ENCODE measurements around the gene ZNF154.
"Not testable (repeated sequence)": the region's sequence is repeated elsewhere in the genome, so short reads cannot be mapped to it uniquely, and the experiment has no call there.

Gene ZNF154

GRCh38 chr19:57708641-57709361, at the start of gene ZNF154:
TSS of gene ZNF154 (minus strand) at chr19:57709204. CDS start at chr19:57708971, 233 bp downstream.
- peak in 1 of 2 experiments; percentile 29 for DNase-seq

- DNase-seq = no peak
Observed at GRCh38 chr19:57757941-57758340, 48.9 kb upstream of the ZNF154 start.

DNA sequence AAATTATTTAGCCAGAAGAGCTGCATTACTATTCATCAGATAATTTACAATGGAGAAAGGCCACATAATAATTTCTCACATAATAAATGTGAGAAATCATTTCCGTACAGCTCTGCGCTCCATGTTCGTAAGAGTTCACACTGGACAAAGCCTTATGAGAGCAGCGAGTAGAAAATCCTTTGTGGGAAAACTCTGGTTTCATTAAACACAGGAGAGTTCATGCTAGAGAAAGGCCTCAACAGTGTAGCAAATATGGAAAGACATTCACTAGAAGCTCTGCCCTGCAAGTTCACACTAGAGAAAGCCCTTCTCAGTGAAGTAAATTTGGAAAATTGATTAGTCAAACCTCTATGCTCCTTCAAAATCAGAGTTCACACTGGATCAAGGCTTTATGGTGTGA, 46.0 kb upstream of the ZNF154 start:
- no peak for DNase-seq

DNA sequence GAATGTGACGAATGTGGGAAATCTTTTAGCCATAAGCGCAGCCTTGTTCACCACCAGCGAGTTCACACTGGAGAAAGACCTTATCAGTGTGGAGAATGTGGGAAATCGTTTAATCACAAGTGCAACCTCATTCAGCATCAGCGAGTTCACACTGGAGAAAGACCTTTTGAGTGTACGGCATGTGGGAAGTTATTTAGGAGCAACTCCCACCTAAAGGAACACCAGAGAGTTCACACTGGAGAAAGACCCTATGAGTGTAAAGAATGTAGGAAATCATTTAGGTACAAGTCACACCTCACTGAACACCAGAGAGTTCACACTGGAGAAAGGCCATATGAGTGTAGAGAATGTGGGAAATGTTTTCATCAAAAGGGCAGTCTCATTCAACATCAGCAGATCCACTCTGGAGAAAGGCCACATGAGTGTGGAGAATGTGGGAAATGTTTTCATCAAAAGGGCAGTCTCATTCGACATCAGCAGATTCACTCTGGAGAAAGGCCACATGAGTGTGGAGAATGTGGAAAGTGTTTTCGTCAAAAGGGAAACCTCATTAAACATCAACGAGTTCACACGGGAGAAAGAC, 45.2 kb upstream of the ZNF154 start:
- no peak for DNase-seq

GRCh38 chr19:57748029-57748428, 39.0 kb upstream of the ZNF154 start:
- no peak for DNase-seq

GRCh38 chr19:57747472-57747807, 38.4 kb upstream of the ZNF154 start:
- DNase-seq = no peak

DNA sequence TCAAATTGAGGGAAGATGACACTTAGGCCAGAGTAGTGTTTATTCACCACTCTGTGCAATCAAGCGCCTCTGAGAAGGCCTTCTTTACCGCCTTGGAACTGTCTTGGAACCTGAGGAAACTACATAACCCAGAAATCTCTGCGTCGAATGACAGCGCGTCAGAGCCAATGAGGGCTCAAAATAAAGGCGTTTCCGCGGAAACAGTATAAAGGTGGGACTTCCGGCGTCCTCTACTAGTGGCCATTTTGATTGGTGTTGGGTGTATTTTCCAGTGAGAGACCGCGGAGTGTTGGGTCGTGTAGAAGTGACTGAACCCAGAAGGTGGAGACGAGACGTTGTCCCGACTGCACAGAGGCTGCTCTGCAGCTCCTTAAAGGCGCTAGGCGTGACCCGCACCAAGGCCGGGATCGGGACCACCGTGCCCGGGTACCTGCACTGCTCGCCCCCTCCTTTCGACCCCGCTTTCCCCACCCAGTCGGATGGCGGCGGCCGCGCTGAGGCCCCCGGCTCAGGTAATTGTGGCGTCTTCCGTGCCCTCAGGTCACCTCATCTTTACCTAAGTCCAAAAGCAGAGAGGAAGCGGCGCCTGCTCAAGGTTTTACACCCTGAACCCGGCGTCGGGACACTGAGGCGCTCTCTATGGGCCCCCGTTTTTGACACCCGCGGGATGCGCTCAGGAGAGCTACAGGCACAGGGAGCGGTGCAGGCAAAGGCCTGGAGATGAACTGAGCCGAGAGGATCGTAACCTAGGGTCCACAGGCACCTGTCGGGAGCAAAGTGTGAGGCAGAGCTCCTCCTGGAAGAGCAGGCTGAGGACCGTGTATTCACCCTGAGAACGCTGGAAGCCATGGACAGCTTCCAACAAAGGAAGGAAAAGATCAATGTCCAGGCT, 37.8 kb upstream of the ZNF154 start, which contains the start of gene ZNF776:
TSS of gene ZNF776 (plus strand) at position 236 of the 892 bp plus-strand sequence. CDS start at position 480, 244 bp downstream.
- peak; percentile 69 to 89 for DNase-seq

DNA sequence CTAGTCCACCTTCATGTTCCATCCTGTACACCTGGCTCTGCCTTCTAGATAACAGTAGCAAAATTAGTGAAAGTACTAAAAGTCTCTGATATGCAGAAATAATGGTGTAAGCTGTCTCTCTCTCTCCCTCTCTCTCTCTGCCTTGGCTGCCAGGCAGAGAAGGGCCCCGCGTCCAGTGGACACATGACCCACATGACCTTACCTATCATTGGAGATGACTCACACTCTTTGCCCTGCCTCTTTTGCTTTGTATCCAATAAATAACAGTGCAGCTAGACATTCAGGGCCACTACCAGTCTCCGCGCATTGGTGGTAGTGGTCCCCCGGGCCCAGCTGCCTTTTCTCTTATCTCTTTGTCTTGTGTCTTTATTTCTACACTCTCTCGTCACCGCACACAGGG, 29.8 kb upstream of the ZNF154 start:
- not testable (repeated sequence) for DNase-seq

DNA sequence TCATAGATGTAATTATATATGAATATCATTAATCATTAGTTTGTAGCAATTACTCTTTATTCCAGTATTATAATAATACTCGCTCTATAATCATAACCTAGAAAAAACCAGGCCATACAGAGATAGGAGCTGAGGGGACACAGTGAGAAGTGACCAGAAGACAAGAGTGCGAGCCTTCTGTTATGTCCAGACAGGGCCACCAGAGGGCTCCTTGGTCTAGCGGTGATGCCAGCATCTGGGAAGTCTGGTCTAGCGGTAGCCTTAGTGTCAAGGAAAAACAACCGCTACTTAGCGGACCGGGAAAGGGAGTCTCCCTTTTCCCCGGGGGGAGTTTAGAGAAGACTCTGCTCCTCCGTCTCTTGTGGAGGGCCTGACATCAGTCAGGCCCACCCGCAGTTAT, 29.3 kb upstream of the ZNF154 start:
- DNase-seq = not testable (repeated sequence)

DNA sequence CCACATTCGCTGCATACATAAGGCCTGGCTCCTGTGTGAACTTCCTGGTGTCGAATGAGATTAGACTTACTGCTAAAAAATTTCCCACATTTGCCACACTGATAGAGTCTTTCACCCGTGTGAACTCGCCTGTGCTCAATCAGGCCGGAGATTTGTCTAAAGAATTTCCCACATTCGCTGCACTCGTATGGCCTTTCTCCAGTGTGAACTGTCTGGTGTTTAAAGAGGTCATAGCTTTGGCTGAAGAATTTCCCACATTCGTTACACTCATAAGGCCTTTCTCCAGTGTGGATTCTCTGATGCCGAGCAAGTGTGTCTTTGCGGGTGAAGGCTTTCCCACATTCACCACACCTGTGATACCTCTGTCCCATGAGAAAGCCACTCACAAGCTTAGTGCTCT, 11.9 kb upstream of the ZNF154 start:
- DNase-seq = no peak

- no peak for DNase-seq
Observed at GRCh38 chr19:57719901-57720519, 11.0 kb upstream of the ZNF154 start.

DNA sequence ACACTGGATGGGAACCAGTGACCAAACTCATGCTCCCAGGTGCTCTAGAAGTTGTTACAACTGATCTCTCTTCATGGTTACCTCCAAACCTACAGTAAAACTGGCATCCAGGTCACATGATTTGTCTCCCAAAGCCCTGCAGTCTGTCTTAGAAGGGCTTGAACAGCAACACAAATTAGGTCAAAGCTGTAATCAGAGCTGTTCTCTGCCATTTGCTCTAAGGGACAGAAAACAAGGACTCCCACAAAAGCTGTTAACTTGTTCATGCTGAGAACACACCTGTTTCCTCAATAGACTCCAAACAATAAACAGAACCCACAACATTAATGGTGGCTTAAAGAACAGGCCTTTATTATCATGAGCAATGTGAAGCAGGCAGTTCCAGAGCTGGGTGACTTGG, 10.4 kb upstream of the ZNF154 start:
- no peak for DNase-seq

GRCh38 chr19:57712222-57712621, 3.2 kb upstream of the ZNF154 start:
- DNase-seq = no peak

- no peak for DNase-seq
Observed at GRCh38 chr19:57709616-57710015, 612 bp upstream of the ZNF154 start.

DNA sequence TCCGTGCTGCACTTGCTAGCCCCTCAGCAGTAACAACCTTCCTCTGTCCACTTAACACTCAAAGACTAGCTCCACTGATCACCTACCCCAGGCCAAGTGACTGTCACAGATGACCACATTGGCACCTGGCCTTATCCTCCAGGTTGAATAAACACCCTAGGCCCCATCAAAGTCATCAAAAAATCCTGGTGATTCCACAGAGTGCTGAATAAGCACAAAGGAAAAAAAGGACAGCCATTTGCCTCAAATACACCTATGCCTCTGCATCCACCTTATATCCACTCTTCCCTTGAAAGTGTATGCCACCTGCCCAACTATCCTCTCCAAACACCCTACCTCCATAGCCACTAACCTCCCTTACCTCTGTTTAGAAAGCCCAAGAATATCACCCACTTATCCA, 2.7 kb downstream of the ZNF154 start:
- DNase-seq = no peak

DNA sequence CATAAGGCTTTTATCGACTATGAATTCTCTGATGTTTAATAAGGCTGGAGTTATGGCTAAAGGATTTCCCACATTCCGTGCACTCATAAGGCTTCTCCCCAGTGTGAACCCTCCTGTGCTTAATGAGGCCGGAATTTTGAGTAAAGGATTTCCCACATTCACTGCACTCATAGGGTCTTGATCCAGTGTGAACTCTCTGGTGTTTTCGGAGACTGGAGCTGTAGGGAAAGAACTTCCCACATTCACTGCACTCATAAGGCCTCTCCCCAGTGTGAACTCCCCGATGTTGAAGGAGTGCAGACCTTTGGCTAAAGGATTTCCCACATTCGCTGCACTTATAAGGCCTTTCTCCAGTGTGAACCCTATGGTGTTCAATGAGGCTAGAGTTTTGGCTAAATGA, 7.4 kb downstream of the ZNF154 start:
- no peak for DNase-seq

DNA sequence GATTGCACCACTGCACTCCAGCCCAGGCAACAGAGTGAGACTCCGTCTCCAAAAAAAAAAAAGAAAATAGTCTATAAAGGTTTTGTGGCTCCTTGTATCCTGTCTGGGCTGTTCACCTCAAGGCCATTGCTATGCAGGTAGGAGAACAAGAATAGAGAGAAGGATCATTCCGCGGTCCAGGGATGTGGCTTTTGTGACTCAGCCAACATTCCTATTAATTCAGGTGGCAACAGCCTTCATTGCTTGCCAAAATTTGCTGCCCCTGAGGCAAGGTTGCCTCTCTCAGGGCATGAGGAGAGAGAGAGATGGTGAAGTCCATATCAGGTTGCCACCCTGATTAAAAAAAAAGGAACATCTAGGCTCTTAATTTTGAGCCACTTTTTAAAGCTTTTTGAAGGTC, 19.3 kb downstream of the ZNF154 start:
- DNase-seq = no peak

DNA sequence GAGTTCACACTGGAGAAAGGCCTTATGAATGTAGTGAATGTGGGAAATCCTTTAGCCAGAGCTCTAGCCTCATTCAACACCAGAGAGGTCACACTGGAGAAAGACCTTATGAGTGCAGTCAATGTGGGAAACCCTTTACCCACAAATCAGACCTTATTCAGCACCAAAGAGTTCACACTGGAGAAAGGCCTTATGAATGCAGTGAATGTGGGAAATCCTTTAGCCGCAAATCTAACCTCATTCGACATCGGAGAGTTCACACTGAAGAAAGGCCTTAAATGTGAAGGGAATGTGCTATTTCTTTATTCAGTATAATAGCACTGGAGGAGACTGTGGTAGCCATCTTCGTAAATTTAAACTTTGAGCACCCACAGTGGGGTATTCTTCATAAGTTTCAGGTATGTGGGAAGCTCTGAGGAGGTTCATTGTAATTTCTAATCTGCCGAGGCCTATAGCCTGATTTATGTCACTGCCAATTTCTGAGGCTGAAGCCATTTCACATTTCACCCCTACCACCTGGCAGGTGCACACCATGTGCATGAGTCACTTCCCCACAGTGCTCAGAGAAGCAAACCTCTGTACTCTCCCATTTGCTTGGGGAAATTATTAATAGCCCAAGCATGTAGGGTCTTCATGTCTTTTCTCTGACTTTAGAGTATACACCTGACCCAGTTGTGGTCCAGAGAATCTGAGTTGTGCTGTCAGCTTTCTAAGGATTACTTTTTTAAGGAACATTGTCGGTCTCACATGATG, 20.8 kb downstream of the ZNF154 start:
- no peak for DNase-seq

GRCh38 chr19:57687363-57688010, 21.5 kb downstream of the ZNF154 start:
- no peak for DNase-seq

DNA sequence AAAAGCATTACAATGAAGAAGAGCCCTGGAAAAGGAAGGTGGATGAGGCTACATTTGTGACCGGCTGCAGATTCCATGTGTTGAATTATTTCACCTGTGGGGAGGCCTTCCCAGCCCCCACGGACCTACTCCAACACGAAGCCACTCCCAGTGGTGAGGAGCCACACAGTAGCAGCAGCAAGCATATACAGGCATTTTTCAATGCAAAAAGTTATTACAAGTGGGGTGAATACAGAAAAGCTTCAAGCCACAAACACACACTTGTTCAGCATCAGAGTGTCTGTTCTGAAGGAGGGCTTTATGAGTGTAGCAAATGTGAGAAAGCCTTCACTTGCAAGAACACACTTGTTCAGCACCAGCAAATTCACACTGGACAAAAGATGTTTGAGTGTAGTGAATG, 22.3 kb downstream of the ZNF154 start:
- no peak for DNase-seq

DNA sequence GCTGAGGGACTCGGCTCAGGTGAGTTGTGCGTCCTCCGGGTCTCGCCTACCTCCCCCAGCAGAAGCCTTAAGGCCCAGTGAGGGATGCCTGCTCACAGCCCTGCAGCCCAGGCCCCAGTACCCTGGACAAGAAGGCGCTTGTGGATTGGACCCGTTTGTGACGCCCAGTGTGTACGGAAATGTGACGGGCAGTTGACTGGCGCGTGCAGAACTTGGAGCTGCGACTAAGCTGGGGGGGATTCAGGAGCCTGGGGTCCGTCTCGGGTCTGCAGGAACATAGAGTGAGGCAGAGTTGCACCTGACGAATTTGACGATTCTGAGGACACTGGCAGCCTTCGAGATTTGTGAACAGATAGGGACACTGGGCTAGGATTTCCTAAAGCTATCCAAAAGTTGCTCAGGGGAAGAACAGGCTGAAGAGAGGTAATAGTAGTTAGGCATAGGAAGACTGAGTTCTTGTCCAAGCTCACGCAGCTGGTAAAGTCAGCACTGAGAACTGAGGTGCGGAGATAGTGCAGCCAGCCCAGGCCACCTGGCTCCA, 26.7 kb downstream of the ZNF154 start:
- DNase-seq = no peak

GRCh38 chr19:57675881-57676280, 33.1 kb downstream of the ZNF154 start:
- DNase-seq = no peak
